HCT116 (cell line): ENCODE data around the gene PNO1. TPM values are rescaled to one million over a fixed set of nuclear protein-coding genes. Genes with fewer than 3 reads are reported as not detected.
A peak's percentile ranks its signal among the peaks of the same experiment; 100 is the strongest.
"Not testable (repeated sequence)": the region's sequence is repeated elsewhere in the genome, so short reads cannot be mapped to it uniquely, and the experiment has no call there.

ENCODE experiments used
- ATAC-seq: fragments of 200-7000 bp; cut with Tn5 transposase; 2 replicates; pipeline ENCODE4 v1.9.1; 2020; ENCODE audit warnings: mild to moderate bottlenecking, moderate library complexity
- BruUV-seq: library from RNA; stranded (reverse); fragments of 400-500 nt; replicated peaks from 2 replicates; lab custom pipeline; 2021; lab: Mats Ljungman, UMichigan
- CTCF ChIA-PET: fragments of 300-600 bp; sonication (Branson Sonifier 250); formaldehyde crosslinking; loops from one replicate; lab custom pipeline; 2021; ENCODE audit warnings: antibody characterized with exemption; lab: Charles Lee
- POLR2A ChIA-PET: fragments of 300-600, 350-600 bp; sonication (Branson Sonifier 250); formaldehyde crosslinking; loops from one replicate; lab custom pipeline; 2021; ENCODE audit warnings: antibody characterized with exemption; lab: Charles Lee
- RAD21 ChIA-PET, 2 experiments: fragments of 300-600 bp; sonication (Branson Sonifier 250); formaldehyde crosslinking; loops; one replicate each; lab custom pipeline; 2023; ENCODE audit warnings: low total read pairs in 2 of 2; ENCODE audit not compliant: uncharacterized antibody in 2 of 2, unreplicated experiment in 2 of 2, low non-redundant PET in 1 of 2; lab: Charles Lee
- DNase-seq: peaks from one replicate; pipeline ENCODE4 v3.0.0-alpha.2; 2010; ENCODE audit warnings: low read depth, low spot score
- H2AFZ ChIP-seq: fragments of 200-600 bp; shearing (Covaris generic), sonication (generic); 2 replicates; pipeline ENCODE4 v1.6.1; 2017; ENCODE audit warnings: low read depth, mixed run types, mixed read lengths, antibody characterized with exemption, low read length; ENCODE audit not compliant: poor library complexity, severe bottlenecking
- H3K27ac ChIP-seq: 2 replicates; pipeline ENCODE4 v1.5.1; 2012; ENCODE audit warnings: low read depth, low read length
- H3K27me3 ChIP-seq: fragments of 200-600 bp; sonication (generic); 2 replicates; pipeline ENCODE4 v1.6.1; 2016; ENCODE audit warnings: mixed run types, low read length, mixed read lengths; ENCODE audit not compliant: insufficient read depth
- H3K36me3 ChIP-seq, 2 experiments: fragments of 200-500 bp in 1 of 2; fragments of 200-600 bp in 1 of 2; sonication (Bioruptor generic) in 1 of 2; sonication (generic) in 1 of 2; 2 replicates each; pipeline versions ENCODE4 v1.5.1 to v1.6.1; 2014 to 2016; ENCODE audit warnings: low read length in 2 of 2, inconsistent platforms in 1 of 2, mixed read lengths in 1 of 2, mixed run types in 1 of 2; ENCODE audit not compliant: insufficient read depth in 2 of 2, control insufficient read depth in 1 of 2
- H3K4me1 ChIP-seq, 2 experiments: fragments of 200-600 bp in 1 of 2; sonication (generic) in 1 of 2; 2 replicates each; pipeline versions ENCODE4 v1.5.1 to v1.6.1; 2012 to 2017; ENCODE audit warnings: low read length in 2 of 2, inconsistent platforms in 1 of 2, mild to moderate bottlenecking in 1 of 2, mixed read lengths in 1 of 2, mixed run types in 1 of 2, moderate library complexity in 1 of 2; ENCODE audit not compliant: insufficient read depth in 2 of 2, control insufficient read depth in 1 of 2
- H3K4me2 ChIP-seq: fragments of 200-600 bp; sonication (generic); 2 replicates; pipeline ENCODE4 v1.6.1; 2017; ENCODE audit warnings: mixed run types, low read length, mixed read lengths
- H3K4me3 ChIP-seq, 2 experiments: fragments of 200-600 bp in 1 of 2; sonication (generic) in 1 of 2; replicated peaks in 1 of 2; 2 replicates each; pipeline ENCODE4 v1.5.1; 2011 to 2016; ENCODE audit warnings: low read length in 2 of 2, control low read depth in 1 of 2, low read depth in 1 of 2, mild to moderate bottlenecking in 1 of 2, mixed read lengths in 1 of 2, mixed run types in 1 of 2
- H3K79me2 ChIP-seq: fragments of 200-600 bp; sonication (generic); 2 replicates; pipeline ENCODE4 v1.6.1; 2017; ENCODE audit warnings: mild to moderate bottlenecking, mixed run types, low read length, moderate library complexity, mixed read lengths; ENCODE audit not compliant: insufficient read depth
- H3K9ac ChIP-seq: fragments of 200-600 bp; sonication (generic); 2 replicates; pipeline ENCODE4 v1.6.1; 2016; ENCODE audit warnings: low read length, mixed read lengths
- H3K9me2 ChIP-seq: fragments of 200-600 bp; sonication (generic), shearing (Covaris generic); 2 replicates; pipeline ENCODE4 v1.6.1; 2017; ENCODE audit warnings: mixed run types, mild to moderate bottlenecking, moderate library complexity; ENCODE audit not compliant: insufficient read depth
- H3K9me3 ChIP-seq, 2 experiments: fragments of 200-500 bp in 1 of 2; fragments of 200-600 bp in 1 of 2; sonication (Bioruptor generic) in 1 of 2; sonication (generic) in 1 of 2; 2 replicates each; pipeline ENCODE4 v1.6.1; 2014 to 2017; ENCODE audit warnings: low read length in 2 of 2, mixed read lengths in 2 of 2, inconsistent platforms in 1 of 2, low read depth in 1 of 2, mild to moderate bottlenecking in 1 of 2, mixed run types in 1 of 2, moderate library complexity in 1 of 2; ENCODE audit not compliant: control insufficient read depth in 1 of 2, insufficient read depth in 1 of 2
- H4K20me1 ChIP-seq: fragments of 200-600 bp; sonication (generic), shearing (Covaris generic); 2 replicates; pipeline ENCODE4 v1.6.1; 2017; ENCODE audit warnings: mixed run types, mild to moderate bottlenecking, moderate library complexity; ENCODE audit not compliant: insufficient read depth
- CBX3 ChIP-seq: IDR thresholded peaks from 2 replicates; pipeline ENCODE4 v1.6.1; 2012; ENCODE audit warnings: low read depth
- EGR1 ChIP-seq: IDR thresholded peaks from 2 replicates; pipeline ENCODE4 v1.6.1; 2012; ENCODE audit warnings: low read depth
- ELF1 ChIP-seq: IDR thresholded peaks from 2 replicates; pipeline ENCODE4 v1.6.1; 2012; ENCODE audit warnings: low read depth, borderline replicate concordance
- EZH2 ChIP-seq: fragments of 200-600 bp; sonication (generic); IDR thresholded peaks from 2 replicates; pipeline ENCODE4 v1.6.1; 2017; ENCODE audit warnings: antibody characterized with exemption, mixed run types
- FOSL1 ChIP-seq: IDR thresholded peaks from 2 replicates; pipeline ENCODE4 v1.6.1; 2012; ENCODE audit warnings: low read depth
- POLR2A ChIP-seq: IDR thresholded peaks from 2 replicates; pipeline ENCODE4 v1.7.0; 2011; ENCODE audit warnings: borderline replicate concordance; ENCODE audit not compliant: insufficient read depth, insufficient read length; ENCODE audit errors: extremely low read depth
- RAD21 ChIP-seq: IDR thresholded peaks from 2 replicates; pipeline ENCODE4 v1.6.1; 2012; ENCODE audit warnings: low read depth, mild to moderate bottlenecking
- SP1 ChIP-seq: IDR thresholded peaks from 2 replicates; pipeline ENCODE4 v1.6.1; 2012; ENCODE audit warnings: low read depth
- TCF7L2 ChIP-seq: IDR thresholded peaks from 2 replicates; pipeline ENCODE4 v1.7.0; 2011; ENCODE audit warnings: borderline replicate concordance, inconsistent platforms; ENCODE audit not compliant: insufficient read depth, insufficient read length; ENCODE audit errors: extremely low read depth
- ZFX ChIP-seq: fragments of 450-650 bp; IDR thresholded peaks from 2 replicates; pipeline ENCODE4 v1.6.1; 2017
- ZNF274 ChIP-seq: fragments of 200-500 bp; sonication (Bioruptor generic); IDR thresholded peaks from 2 replicates; pipeline ENCODE4 v1.6.1; 2014; ENCODE audit warnings: mild to moderate bottlenecking, low read depth, low read length, inconsistent platforms
- intact Hi-C: fragments of 100-400 bp; cut with micrococcal nuclease; formaldehyde crosslinking; loops from 2 replicates; pipeline ENCODE4 v1.10.0; 2022
- total RNA-seq: library from RNA; stranded (reverse); gene quantifications from one replicate; pipeline ENCODE4 v1.2.1, GENCODE V29; 2021; ENCODE audit not compliant: unreplicated experiment
- TF ChIP-seq, protein P1 (sequence below), 3 experiments: fragments of 200-600 bp in 1 of 3; sonication (generic) in 1 of 3; IDR thresholded peaks in 2 of 3; conservative IDR thresholded peaks in 1 of 3; 2 replicates each; pipeline ENCODE4 v1.5.1; 2012 to 2017; ENCODE audit warnings: low read depth in 2 of 3, low read length in 2 of 3, antibody characterized with exemption in 1 of 3, borderline replicate concordance in 1 of 3, control low read depth in 1 of 3, mild to moderate bottlenecking in 1 of 3, mixed read lengths in 1 of 3, mixed run types in 1 of 3, moderate library complexity in 1 of 3; ENCODE audit not compliant: insufficient read depth in 1 of 3
- TF ChIP-seq, protein P2 (sequence below): IDR thresholded peaks from 2 replicates; pipeline ENCODE4 v1.6.1; 2012; ENCODE audit warnings: low read depth
- TF ChIP-seq, protein P3 (sequence below): IDR thresholded peaks from 2 replicates; pipeline ENCODE4 v1.6.1; 2012
- TF ChIP-seq, protein P4 (sequence below): IDR thresholded peaks from 2 replicates; pipeline ENCODE4 v1.6.1; 2012

Gene PNO1
- total RNA-seq, 1 experiment from 2014 or later = 23.3 TPM

DNA sequence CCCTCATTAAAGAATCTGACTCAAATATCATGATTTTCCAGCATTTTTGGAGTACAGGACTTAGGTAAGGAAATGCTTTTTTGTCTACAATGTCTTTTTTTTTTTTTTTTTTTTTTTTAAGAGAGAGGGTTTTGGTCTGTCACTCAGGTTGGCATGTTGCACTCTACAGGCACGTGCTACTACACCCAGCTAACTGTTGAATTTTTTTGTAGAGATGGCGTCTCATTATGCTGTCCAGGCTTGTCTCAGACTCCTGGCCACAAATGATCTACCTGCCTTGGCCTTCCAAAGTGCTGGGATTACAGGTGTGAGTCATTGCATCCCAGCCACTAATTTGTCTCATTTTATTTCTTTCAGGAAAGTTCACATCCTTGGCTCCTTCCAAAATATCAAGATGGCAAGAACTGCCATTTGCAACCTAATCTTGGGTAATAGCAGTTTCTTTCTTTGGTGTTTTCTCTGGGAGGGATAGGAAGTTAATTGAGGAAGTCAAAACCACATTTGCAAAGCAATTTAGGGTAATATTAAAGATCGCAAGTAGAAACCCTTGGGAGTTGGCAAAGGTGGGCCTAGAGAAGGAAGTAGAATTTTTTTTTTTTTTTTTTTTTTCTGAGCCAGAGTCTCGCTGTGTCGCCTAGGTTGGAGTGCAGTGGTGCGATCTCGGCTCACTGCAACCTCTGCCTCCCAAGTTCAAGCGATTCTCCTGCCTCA lies 15.5 kb downstream of the PNO1 start:
- Histone ChIP-seq H3K9me2 (no peaks in the 10 kb centered on the region), H3K4me1 (no peaks in the 10 kb centered on the region), H3K27ac (no peak overlapping the region), H3K4me2 (no peak overlapping the region), H3K27me3 (no peaks in the 10 kb centered on the region), H2AFZ (no peak overlapping the region), H4K20me1 (peaks cover 14% of the 10 kb centered on the region; the same call in 1 of the 2 replicates), H3K36me3 (peaks cover 18 to 49% of the 10 kb centered on the region in 2 experiments; a peak in 3 of 4 replicates), H3K4me3 (no peak overlapping the region), H3K79me2 (peaks cover 49% of the 10 kb centered on the region), H3K9ac (no peak overlapping the region), H3K9me3 (no peaks in the 10 kb centered on the region)
- ChIA-PET CTCF (no interaction called here), POLR2A (no interaction called here), RAD21 (no interaction called here)
- no peak for DNase-seq
- intact Hi-C loops = no loop called here
- no peak for ATAC-seq
- TF ChIP-seq TCF7L2 (no peak), POLR2A (no peak), FOSL1 (no peak), EZH2 (no peak), SP1 (no peak), ELF1 (no peak), EGR1 (no peak), ZNF274 (no peak), ZFX (no peak), RAD21 (no peak), CBX3 (no peak)
- TF ChIP-seq, protein P1, sequence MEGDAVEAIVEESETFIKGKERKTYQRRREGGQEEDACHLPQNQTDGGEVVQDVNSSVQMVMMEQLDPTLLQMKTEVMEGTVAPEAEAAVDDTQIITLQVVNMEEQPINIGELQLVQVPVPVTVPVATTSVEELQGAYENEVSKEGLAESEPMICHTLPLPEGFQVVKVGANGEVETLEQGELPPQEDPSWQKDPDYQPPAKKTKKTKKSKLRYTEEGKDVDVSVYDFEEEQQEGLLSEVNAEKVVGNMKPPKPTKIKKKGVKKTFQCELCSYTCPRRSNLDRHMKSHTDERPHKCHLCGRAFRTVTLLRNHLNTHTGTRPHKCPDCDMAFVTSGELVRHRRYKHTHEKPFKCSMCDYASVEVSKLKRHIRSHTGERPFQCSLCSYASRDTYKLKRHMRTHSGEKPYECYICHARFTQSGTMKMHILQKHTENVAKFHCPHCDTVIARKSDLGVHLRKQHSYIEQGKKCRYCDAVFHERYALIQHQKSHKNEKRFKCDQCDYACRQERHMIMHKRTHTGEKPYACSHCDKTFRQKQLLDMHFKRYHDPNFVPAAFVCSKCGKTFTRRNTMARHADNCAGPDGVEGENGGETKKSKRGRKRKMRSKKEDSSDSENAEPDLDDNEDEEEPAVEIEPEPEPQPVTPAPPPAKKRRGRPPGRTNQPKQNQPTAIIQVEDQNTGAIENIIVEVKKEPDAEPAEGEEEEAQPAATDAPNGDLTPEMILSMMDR (IDR thresholded peaks at IDR 0.05 in 2 of 3, conservative IDR thresholded peaks at IDR 0.05 in 1 of 3; ENCODE audit: borderline replicate concordance in 1 of 3, insufficient read depth in 1 of 3, low read depth in 2 of 3, low read length in 2 of 3) = no peak
- TF ChIP-seq, protein P2, sequence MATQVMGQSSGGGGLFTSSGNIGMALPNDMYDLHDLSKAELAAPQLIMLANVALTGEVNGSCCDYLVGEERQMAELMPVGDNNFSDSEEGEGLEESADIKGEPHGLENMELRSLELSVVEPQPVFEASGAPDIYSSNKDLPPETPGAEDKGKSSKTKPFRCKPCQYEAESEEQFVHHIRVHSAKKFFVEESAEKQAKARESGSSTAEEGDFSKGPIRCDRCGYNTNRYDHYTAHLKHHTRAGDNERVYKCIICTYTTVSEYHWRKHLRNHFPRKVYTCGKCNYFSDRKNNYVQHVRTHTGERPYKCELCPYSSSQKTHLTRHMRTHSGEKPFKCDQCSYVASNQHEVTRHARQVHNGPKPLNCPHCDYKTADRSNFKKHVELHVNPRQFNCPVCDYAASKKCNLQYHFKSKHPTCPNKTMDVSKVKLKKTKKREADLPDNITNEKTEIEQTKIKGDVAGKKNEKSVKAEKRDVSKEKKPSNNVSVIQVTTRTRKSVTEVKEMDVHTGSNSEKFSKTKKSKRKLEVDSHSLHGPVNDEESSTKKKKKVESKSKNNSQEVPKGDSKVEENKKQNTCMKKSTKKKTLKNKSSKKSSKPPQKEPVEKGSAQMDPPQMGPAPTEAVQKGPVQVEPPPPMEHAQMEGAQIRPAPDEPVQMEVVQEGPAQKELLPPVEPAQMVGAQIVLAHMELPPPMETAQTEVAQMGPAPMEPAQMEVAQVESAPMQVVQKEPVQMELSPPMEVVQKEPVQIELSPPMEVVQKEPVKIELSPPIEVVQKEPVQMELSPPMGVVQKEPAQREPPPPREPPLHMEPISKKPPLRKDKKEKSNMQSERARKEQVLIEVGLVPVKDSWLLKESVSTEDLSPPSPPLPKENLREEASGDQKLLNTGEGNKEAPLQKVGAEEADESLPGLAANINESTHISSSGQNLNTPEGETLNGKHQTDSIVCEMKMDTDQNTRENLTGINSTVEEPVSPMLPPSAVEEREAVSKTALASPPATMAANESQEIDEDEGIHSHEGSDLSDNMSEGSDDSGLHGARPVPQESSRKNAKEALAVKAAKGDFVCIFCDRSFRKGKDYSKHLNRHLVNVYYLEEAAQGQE = no peak
- TF ChIP-seq, protein P3, sequence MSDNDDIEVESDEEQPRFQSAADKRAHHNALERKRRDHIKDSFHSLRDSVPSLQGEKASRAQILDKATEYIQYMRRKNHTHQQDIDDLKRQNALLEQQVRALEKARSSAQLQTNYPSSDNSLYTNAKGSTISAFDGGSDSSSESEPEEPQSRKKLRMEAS = no peak
- TF ChIP-seq, protein P4, sequence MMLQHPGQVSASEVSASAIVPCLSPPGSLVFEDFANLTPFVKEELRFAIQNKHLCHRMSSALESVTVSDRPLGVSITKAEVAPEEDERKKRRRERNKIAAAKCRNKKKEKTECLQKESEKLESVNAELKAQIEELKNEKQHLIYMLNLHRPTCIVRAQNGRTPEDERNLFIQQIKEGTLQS = no peak
- BruUV-seq = TSS peak; percentile 9

DNA sequence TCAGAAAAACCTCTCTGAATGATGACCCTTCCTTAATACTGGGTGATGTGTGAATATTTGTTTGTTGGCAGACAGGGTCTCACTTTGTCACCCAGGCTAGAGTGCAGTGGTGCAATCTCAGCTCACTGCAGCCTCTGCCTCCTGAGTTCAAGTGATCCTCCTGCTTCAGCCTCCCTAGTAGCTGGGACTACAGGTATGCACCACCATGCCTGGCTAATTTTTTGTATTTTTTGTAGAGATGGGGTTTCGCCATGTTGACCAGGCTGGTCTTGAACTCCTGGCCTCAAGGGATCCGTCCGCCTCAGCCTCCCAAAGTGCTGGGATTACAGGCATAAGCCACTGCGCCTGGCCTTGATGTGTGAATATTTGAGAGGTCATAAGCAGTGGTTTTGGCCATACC lies 17.5 kb downstream of the PNO1 start:
- H2AFZ ChIP-seq, RAD21 ChIA-PET, H3K27me3 ChIP-seq, H3K4me3 ChIP-seq, intact Hi-C loops, H3K4me1 ChIP-seq, H4K20me1 ChIP-seq, H3K4me2 ChIP-seq, H3K9me3 ChIP-seq, ATAC-seq, DNase-seq, H3K9ac ChIP-seq, POLR2A ChIA-PET, H3K9me2 ChIP-seq, H3K27ac ChIP-seq: not testable (repeated sequence)
- CTCF ChIA-PET = interaction anchor here (1.3 kb wide), 1 partner anchor 10 kb away, joined by 3 read pairs; no protein-coding TSS in a partner anchor
- TSS peak; percentile 30 for BruUV-seq
- Histone ChIP-seq H3K36me3 (peaks cover 18 to 41% of the 10 kb centered on the region in 2 experiments; a peak in 3 of 4 replicates), H3K79me2 (peaks cover 35% of the 10 kb centered on the region)
